ENCODE measurements around the gene DERL2. TPM values are rescaled to one million over a fixed set of nuclear protein-coding genes. Genes with fewer than 3 reads are reported as not detected.

DERL2 gene
- total RNA-seq, 2 experiments from 2014 or later: 52.5 to 79.0 TPM

DNA sequence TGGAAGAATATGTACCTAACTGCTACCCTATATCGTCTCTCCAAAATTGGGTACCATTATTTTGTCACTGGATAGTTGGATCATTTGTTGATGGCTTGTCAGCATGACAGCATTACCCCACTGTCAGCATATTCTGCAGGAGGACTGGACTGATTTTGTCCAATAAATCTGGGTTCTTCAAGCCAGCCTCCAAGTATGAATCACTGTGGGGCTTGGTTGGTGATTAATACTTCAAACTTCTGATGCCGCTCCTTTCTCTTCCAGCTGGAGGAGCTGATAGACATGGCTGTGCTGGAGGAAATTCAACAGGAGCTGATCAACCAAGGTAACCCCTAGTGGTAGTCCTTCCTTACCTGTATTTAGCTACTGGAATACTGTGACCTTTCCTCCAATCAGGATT, 63.5 kb downstream of the DERL2 start:
- no peak overlapping the region for H3K4me3 Mint-ChIP-seq

More for the DNA sequence above, 63.5 kb downstream of the DERL2 start:
- CTCF ChIA-PET: interaction anchor here (9.8 kb wide), 1 partner anchor 17 kb away, joined by 74 read pairs; the partner anchor contains the start of gene C1QBP
- Mint-ChIP-seq H3K27me3 (no peaks in the 10 kb centered on the region), H3K4me1 (peaks cover 37% of the 10 kb centered on the region), H3K9me3 (ENCODE audit: low read depth) (no peaks in the 10 kb centered on the region), H3K36me3 (peaks cover 37% of the 10 kb centered on the region), H3K27ac (peak overlapping the region; percentile 2)
- DNase-seq (no peak), ATAC-seq (no peak)

Other genes with a start within 250 kb of the DERL2 start
- gene RABEP1, start 203.9 kb downstream of the DERL2 start, total RNA-seq: 10 to 100 TPM; 35.1 to 38.0 TPM
- gene NUP88, start 66.5 kb downstream of the DERL2 start, total RNA-seq: 100 to 1,000 TPM; 117 to 123 TPM
- 10 to 100 TPM; 50.7 to 55.5 TPM for gene RPAIN, start 66.0 kb downstream of the DERL2 start, total RNA-seq
- gene C1QBP, start 47.0 kb downstream of the DERL2 start, total RNA-seq: 100 to 1,000 TPM; 166 to 240 TPM
- gene DHX33, start 17.2 kb downstream of the DERL2 start, total RNA-seq: 10 to 100 TPM; 21.9 to 29.4 TPM
- 10 to 100 TPM; 30.8 to 36.4 TPM for gene MIS12, start 388 bp upstream of the DERL2 start, total RNA-seq
- gene NLRP1, start 98.3 kb upstream of the DERL2 start, total RNA-seq: 10 to 100 TPM; 39.1 to 66.6 TPM